Measurements from ENCODE around the gene COX14. TPM values are rescaled to one million over a fixed set of nuclear protein-coding genes. Genes with fewer than 3 reads are reported as not detected.

Gene COX14
- total RNA-seq, 1 experiment from 2014 or later = 84.7 TPM

DNA sequence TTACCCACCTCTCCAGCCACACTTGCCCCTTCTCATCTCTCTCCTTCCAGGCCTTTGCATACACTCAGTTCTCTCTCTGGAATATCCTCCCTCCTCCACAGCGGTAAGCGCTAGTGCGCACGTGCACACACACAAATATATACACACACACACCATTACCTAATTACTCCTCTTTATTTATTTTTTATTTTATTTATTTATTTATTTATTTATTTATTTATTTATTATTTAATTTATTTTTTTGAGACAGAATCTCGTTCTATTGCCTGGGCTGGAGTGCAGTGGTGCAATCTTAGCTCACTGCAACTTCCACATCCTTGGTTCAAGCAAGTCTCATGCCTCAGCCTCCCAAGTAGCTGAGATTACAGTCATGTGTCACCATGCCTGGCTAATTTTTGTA lies 43.0 kb upstream of the COX14 start:
- no peak overlapping the region for H3K27ac ChIP-seq (ENCODE audit: low read length)
- H3K9me2 ChIP-seq (replicated peaks; ENCODE audit: low read length) = no peaks in the 10 kb centered on the region
- no peaks in the 10 kb centered on the region for H3K9me3 ChIP-seq (ENCODE audit: low read length)
- ATAC-seq = no peak
- intact Hi-C loops (cut with micrococcal nuclease) = no loop called here
- H4K20me1 ChIP-seq (ENCODE audit: low read length) = no peaks in the 10 kb centered on the region
- H2AFZ ChIP-seq (ENCODE audit: low read length) = no peak overlapping the region
- ChIA-PET POLR2A (ENCODE audit: unreplicated experiment) (no interaction called here), CTCF (no interaction called here)
- H3K4me3 ChIP-seq (ENCODE audit: low read length) = no peak overlapping the region
- DNase-seq = no peak
- TF ChIP-seq EZH2 (IDR thresholded peaks at IDR 0.05; ENCODE audit: low read length, unreplicated experiment) (no peak), EZH2phosphoT487 (IDR thresholded peaks at IDR 0.05; ENCODE audit: borderline replicate concordance, low read length) (no peak)
- TF ChIP-seq, protein P1, sequence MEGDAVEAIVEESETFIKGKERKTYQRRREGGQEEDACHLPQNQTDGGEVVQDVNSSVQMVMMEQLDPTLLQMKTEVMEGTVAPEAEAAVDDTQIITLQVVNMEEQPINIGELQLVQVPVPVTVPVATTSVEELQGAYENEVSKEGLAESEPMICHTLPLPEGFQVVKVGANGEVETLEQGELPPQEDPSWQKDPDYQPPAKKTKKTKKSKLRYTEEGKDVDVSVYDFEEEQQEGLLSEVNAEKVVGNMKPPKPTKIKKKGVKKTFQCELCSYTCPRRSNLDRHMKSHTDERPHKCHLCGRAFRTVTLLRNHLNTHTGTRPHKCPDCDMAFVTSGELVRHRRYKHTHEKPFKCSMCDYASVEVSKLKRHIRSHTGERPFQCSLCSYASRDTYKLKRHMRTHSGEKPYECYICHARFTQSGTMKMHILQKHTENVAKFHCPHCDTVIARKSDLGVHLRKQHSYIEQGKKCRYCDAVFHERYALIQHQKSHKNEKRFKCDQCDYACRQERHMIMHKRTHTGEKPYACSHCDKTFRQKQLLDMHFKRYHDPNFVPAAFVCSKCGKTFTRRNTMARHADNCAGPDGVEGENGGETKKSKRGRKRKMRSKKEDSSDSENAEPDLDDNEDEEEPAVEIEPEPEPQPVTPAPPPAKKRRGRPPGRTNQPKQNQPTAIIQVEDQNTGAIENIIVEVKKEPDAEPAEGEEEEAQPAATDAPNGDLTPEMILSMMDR (conservative IDR thresholded peaks at IDR 0.05; ENCODE audit: low read depth, low read length) = no peak
- no peaks in the 10 kb centered on the region for H3K36me3 ChIP-seq (ENCODE audit: low read depth, low read length)
- H3K79me2 ChIP-seq (ENCODE audit: low read length) = no peaks in the 10 kb centered on the region
- no peaks in the 10 kb centered on the region for H3F3A ChIP-seq (ENCODE audit: low read length, unreplicated experiment)
- H3K4me1 ChIP-seq (ENCODE audit: insufficient read depth, low read length) = no peaks in the 10 kb centered on the region
- no TSS peak for BruUV-seq (replicated peaks)
- no peak overlapping the region for H3K9ac ChIP-seq (ENCODE audit: low read length)
- no peak overlapping the region for H3K4me2 ChIP-seq (ENCODE audit: low read length)
- H3K27me3 ChIP-seq (ENCODE audit: low read length) = no peaks in the 10 kb centered on the region

- Histone ChIP-seq H3K9me3 (ENCODE audit: low read length) (no peaks in the 10 kb centered on the region), H3K27me3 (ENCODE audit: low read length) (no peaks in the 10 kb centered on the region), H4K20me1 (ENCODE audit: low read length) (no peaks in the 10 kb centered on the region), H3K4me2 (ENCODE audit: low read length) (no peak overlapping the region), H3F3A (ENCODE audit: low read length, unreplicated experiment) (no peaks in the 10 kb centered on the region), H3K9me2 (replicated peaks; ENCODE audit: low read length) (no peaks in the 10 kb centered on the region), H3K27ac (ENCODE audit: low read length) (no peak overlapping the region), H3K36me3 (ENCODE audit: low read depth, low read length) (no peaks in the 10 kb centered on the region), H2AFZ (ENCODE audit: low read length) (no peak overlapping the region), H3K79me2 (ENCODE audit: low read length) (no peaks in the 10 kb centered on the region), H3K4me3 (ENCODE audit: low read length) (no peak overlapping the region), H3K4me1 (ENCODE audit: insufficient read depth, low read length) (no peaks in the 10 kb centered on the region), H3K9ac (ENCODE audit: low read length) (no peak overlapping the region)
- POLR2A ChIA-PET (ENCODE audit: unreplicated experiment) = no interaction called here
- no peak for DNase-seq
- TF ChIP-seq EZH2 (IDR thresholded peaks at IDR 0.05; ENCODE audit: low read length, unreplicated experiment) (no peak), EZH2phosphoT487 (IDR thresholded peaks at IDR 0.05; ENCODE audit: borderline replicate concordance, low read length) (no peak)
- TF ChIP-seq, protein P1 (conservative IDR thresholded peaks at IDR 0.05; ENCODE audit: low read depth, low read length) = no peak
- no peak for ATAC-seq
- intact Hi-C loops (cut with micrococcal nuclease) = no loop called here
- CTCF ChIA-PET = interaction anchor here (1.2 kb wide), 1 partner anchor 13 kb away, joined by 7 read pairs; no protein-coding TSS in a partner anchor
- BruUV-seq (replicated peaks) = no TSS peak
These were observed 42.5 kb upstream of the COX14 start for GRCh38 chr12:50069539-50069938.

DNA sequence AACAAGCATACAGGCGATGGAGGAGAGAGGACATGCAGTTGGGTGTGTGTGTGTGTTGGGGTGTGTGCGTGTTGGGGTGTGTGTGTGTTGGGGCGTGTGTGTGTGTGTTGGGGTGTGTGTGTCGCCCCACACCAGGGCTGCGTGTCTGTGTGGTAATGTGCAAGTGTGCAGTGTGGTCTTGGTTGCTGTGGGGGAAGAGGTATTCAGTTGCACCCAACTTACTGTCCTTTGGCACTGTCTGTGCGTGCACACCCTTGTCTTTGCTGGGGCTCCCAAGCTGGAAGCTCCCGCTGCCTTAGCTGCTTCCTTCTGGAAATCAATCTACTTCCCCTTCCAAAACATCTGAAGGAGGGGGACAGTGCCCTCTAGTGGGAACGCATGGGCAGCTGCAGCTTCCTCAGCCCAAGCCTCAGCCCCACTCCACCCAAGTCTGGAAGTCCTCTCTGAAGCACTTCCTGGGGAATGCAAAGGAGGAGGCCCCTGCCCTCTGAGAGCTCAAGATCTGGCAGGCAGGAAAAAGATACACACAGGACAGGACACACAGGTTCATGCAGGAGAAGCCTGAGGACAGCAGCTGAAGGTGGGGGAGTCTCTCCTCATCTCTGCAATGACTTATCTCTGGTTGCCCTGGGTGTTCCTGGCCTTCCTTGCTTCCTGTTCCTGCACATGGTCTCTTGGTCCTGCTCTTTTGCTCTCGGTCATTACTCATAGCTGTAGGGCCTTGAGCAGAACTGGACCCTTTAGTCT lies 41.5 kb upstream of the COX14 start:
- H3K9me2 ChIP-seq (replicated peaks; ENCODE audit: low read length) = no peaks in the 10 kb centered on the region
- H3K27ac ChIP-seq (ENCODE audit: low read length) = no peak overlapping the region
- no peaks in the 10 kb centered on the region for H4K20me1 ChIP-seq (ENCODE audit: low read length)
- H3K4me3 ChIP-seq (ENCODE audit: low read length) = no peak overlapping the region
- peak overlapping the region; percentile 47 for H2AFZ ChIP-seq (ENCODE audit: low read length)
- H3K36me3 ChIP-seq (ENCODE audit: low read depth, low read length) = no peaks in the 10 kb centered on the region
- no TSS peak for BruUV-seq (replicated peaks)
- ChIA-PET CTCF (interaction anchor here (0.5 to 2.2 kb wide), 19 partner anchors 14 to 1631 kb away, joined by 3 to 38 read pairs (median 7); partner anchors contain the start of genes COX14 and SMARCD1), POLR2A (ENCODE audit: unreplicated experiment) (no interaction called here)
- ATAC-seq = peak; percentile 73
- no peaks in the 10 kb centered on the region for H3F3A ChIP-seq (ENCODE audit: low read length, unreplicated experiment)
- peak; percentile 86 for DNase-seq
- TF ChIP-seq, protein P1 (conservative IDR thresholded peaks at IDR 0.05; ENCODE audit: low read depth, low read length) = peak; percentile 93
- TF ChIP-seq EZH2 (IDR thresholded peaks at IDR 0.05; ENCODE audit: low read length, unreplicated experiment) = no peak
- H3K4me1 ChIP-seq (ENCODE audit: insufficient read depth, low read length) = peaks cover 3% of the 10 kb centered on the region
- no peak overlapping the region for H3K9ac ChIP-seq (ENCODE audit: low read length)
- H3K79me2 ChIP-seq (ENCODE audit: low read length) = no peaks in the 10 kb centered on the region
- no peaks in the 10 kb centered on the region for H3K27me3 ChIP-seq (ENCODE audit: low read length)
- intact Hi-C loops (cut with micrococcal nuclease) = loop anchor here (1.0 to 2.0 kb wide), 2 partner anchors 32 to 103 kb away; no protein-coding TSS in a partner anchor
- H3K4me2 ChIP-seq (ENCODE audit: low read length) = no peak overlapping the region
- H3K9me3 ChIP-seq (ENCODE audit: low read length) = no peaks in the 10 kb centered on the region
